Activated gamma-delta T cell treated with anti-CD3 and anti-CD28 coated beads, Interleukin-2, amount 50 U/mL, for 16 hours (primary cell): ENCODE data around the gene CNTNAP2.
"Not testable (repeated sequence)": the region's sequence is repeated elsewhere in the genome, so short reads cannot be mapped to it uniquely, and the experiment has no call there.

Experiments
- DNase-seq: peaks from one replicate; pipeline ENCODE4 v3.0.0-alpha.2; 2020; ENCODE audit warnings: low read depth

Gene CNTNAP2

GRCh38 chr7:148304083-148304335, 2187.4 kb downstream of the CNTNAP2 start:
- DNase-seq: no peak

- DNase-seq: no peak
Observed at GRCh38 chr7:148304456-148304855, 2187.9 kb downstream of the CNTNAP2 start.

- DNase-seq: no peak
Observed at GRCh38 chr7:148306759-148307158, 2190.2 kb downstream of the CNTNAP2 start.

GRCh38 chr7:148318102-148318811, 2201.7 kb downstream of the CNTNAP2 start:
- no peak for DNase-seq

- no peak for DNase-seq
Observed at GRCh38 chr7:148318838-148319237, 2202.2 kb downstream of the CNTNAP2 start.

GRCh38 chr7:148319316-148319808, 2202.8 kb downstream of the CNTNAP2 start:
- no peak for DNase-seq

GRCh38 chr7:148325208-148325607, 2208.6 kb downstream of the CNTNAP2 start:
- no peak for DNase-seq

GRCh38 chr7:148327379-148327778, 2210.8 kb downstream of the CNTNAP2 start:
- DNase-seq: no peak

GRCh38 chr7:148328906-148329305, 2212.3 kb downstream of the CNTNAP2 start:
- no peak for DNase-seq

- DNase-seq: no peak
Observed at GRCh38 chr7:148330124-148330818, 2213.7 kb downstream of the CNTNAP2 start.

GRCh38 chr7:148330822-148331221, 2214.2 kb downstream of the CNTNAP2 start:
- no peak for DNase-seq

- not testable (repeated sequence) for DNase-seq
Observed at GRCh38 chr7:148331456-148331855, 2214.9 kb downstream of the CNTNAP2 start.

- no peak for DNase-seq
Observed at GRCh38 chr7:148332191-148333186, 2215.9 kb downstream of the CNTNAP2 start.

GRCh38 chr7:148334441-148334956, 2217.9 kb downstream of the CNTNAP2 start:
- no peak for DNase-seq

- no peak for DNase-seq
Observed at GRCh38 chr7:148334959-148335577, 2218.5 kb downstream of the CNTNAP2 start.

GRCh38 chr7:148335790-148336189, 2219.2 kb downstream of the CNTNAP2 start:
- DNase-seq: no peak

GRCh38 chr7:148336411-148336810, 2219.8 kb downstream of the CNTNAP2 start:
- DNase-seq: no peak

- no peak for DNase-seq
Observed at GRCh38 chr7:148337246-148337965, 2220.8 kb downstream of the CNTNAP2 start.

- no peak for DNase-seq
Observed at GRCh38 chr7:148337995-148338747, 2221.6 kb downstream of the CNTNAP2 start.
